Kidney capillary endothelial cell (primary cell): ENCODE data around the gene FKBP1A.

Source experiments
- DNase-seq: peaks from one replicate; pipeline ENCODE4 v3.0.0-alpha.2; 2018; ENCODE audit warnings: low spot score

Gene FKBP1A

DNA sequence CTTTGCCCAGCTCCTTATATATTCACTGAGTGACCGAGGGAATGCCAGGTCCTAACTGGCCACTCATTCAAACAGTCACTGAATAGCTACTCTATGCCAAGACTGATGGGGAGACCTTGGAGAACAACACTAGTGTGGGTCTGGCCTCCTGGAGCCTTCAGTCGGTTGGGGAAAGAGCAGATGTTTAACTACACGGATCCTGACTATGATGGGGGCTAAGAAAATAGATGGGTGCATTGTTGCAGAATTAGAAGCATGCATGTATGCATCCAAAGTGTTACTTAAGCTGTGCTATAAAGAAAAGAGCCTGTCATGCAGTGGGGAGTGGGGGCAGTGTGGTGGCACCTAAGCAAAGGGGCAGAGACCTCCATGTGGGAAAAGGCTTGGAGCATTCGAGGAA lies 6.5 kb downstream of the FKBP1A start:
- no peak for DNase-seq

DNA sequence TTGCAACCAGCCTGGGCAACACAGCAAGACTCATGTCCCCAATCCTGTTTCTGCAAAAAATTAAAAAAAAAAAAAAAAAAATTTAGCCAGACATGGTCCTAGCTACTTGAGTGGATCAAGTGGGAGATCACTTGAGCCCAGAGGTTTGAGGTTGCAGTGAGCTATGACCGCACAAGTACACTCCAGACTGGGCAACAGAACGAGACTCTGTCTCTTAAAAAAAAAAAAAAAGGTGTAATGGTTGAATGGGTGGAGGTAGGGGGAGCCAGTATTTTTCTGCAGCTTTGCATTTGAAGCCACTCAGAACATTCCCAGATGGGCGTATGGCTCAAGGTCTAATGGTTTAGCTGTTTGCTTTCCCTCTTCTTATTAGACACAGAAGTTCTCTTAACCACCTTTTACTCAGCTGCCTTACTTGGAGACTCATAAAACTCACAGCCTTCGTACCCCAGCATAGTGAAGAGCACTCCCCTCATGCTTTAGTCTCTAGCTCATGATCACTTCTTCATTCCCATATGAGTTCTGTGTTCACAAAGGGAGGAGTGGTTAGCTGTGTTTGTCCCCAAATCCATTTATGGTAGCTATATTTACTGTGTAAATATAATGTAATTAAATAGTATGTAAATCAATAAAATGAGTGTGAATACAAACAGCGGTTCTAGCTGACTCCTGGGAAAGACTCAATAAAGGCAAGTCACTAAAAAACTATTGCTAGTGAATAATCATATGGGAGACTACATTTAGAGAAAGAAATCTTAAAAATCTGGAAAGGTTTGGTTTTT lies 9.0 kb downstream of the FKBP1A start:
- peak; percentile 11 for DNase-seq

DNA sequence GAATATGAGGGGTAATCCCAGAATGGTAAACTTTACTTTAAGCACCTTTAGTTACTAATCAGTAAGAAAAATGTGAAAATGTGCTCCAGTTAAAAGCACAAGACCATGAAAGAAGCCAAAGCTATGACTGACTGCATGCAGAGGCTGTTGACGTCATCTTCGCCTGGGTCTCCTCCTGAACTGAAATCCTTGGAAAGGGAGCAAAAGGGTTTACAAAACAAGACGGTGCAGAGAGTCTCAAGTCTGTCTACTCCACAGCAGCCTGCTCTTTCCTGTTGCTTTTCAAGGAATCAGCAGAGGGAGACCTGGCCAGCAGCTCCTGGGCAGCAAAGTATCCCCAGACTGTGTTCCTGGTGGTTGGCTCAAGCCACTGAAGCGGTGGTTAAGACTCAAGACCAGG lies 10.2 kb downstream of the FKBP1A start:
- no peak for DNase-seq

DNA sequence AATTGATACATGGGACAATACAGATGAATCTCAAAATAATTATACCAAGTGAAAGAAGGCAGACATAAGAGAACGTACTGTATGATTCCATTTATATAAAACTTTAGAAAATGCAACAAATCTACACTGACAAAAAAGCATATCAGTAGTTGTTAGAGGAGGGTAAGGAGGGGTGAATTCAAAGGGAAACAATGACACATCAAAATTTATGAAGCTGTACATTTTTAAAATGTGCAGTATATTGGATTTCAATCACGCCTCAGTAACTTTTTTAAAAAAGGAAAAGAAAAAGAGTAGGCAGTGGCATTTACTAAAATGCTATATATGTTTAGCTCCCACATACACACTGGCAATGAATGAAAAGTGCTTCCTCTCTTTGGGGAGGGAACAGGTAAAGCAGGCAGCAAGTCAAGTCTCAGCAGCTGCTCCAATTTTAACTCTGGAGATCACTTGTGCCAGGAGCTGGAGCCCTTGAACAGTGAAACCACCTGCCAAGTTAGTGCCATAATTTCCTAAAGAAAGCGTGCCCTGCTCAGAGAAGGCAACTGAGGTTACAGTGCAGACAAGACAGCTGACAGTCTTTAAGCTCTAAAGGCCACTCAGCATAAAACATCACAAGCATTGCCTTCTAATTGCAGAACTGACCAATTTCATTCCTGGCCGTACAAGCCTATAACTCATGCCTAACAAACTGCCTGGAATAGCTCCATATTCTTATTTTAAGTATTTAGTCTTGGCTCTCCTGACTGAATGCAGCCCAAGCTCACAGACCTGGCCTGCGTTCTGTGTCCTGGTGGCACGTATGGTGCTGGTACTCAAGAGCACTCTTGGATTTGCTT lies 10.9 kb downstream of the FKBP1A start:
- DNase-seq, result no peak

DNA sequence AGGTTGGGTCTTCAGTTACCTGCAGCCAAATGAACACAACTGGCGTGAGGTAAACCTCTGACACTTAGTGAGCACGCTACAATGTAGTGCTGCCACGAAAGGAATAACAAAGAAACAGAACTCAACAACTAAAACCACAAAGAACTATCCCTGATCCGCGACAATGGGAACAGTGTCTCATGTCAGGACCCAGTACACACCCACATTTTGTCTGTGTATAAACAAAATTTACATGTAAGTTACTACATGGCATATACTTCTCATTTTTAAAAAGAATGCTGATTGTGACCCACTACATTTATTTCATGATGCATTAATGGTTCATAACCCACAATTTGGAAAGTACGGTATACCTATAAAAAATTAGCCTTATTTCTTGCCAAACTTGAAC lies 14.1 kb downstream of the FKBP1A start:
- DNase-seq, result no peak

DNA sequence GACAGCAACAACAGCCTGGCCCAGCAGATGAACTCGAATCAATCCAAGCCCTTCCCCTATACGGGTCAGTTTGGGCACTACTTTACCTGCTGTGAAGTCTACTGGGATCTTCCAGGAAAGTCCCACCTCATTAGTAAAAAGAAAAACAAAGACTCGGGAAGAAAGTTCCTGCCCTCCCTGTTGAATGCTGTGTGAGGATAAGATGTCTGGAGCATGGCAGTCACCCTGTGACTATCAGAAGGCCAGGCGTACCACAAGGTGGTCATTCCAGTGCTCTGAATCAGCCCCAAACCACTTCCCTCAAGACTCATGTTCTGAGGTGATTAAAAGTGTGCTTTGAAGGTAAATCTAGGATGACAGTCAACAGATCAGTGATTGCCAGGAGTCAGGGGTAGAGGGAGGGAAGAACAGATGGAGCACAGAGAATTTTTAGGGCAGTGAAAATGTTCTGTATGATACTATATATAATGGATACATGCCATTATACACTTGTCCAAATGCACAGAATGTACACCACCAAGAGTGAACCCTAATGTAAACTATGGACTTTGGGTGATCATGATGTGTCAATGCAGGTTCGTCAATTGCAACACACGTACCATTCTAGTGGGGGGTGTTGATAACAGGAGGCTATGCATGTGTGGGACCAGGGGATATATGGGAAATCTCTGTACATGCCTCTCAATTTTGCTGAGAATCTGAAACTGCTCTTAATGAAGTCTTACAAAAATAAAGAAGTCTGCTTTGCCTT lies 14.7 kb downstream of the FKBP1A start:
- DNase-seq, result peak; percentile 33

DNA sequence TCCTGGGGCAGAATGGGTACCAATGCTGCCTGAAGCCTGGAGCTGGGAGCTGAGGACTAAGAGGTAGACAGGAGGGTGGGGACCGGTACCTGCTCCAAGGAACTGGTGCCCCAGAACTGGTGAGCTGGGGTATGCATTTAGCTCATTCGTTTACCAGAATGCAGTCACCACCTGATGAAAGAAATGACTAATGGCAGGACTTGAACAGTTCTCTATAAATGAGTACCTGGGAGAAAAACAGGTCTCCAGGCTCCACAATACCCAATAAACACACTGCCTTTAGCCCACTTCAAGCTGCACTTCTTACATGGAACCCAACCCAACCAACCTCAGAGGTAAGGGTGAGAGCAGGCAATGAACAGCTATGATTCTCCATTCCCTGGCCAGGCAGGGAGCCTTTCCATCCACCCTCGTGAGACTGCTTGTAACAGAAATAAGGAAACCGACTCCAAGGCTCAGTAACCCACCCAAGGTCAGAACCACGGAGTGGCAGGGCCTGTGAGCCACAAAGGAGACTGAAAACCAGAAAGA lies 15.4 kb downstream of the FKBP1A start:
- no peak for DNase-seq

DNA sequence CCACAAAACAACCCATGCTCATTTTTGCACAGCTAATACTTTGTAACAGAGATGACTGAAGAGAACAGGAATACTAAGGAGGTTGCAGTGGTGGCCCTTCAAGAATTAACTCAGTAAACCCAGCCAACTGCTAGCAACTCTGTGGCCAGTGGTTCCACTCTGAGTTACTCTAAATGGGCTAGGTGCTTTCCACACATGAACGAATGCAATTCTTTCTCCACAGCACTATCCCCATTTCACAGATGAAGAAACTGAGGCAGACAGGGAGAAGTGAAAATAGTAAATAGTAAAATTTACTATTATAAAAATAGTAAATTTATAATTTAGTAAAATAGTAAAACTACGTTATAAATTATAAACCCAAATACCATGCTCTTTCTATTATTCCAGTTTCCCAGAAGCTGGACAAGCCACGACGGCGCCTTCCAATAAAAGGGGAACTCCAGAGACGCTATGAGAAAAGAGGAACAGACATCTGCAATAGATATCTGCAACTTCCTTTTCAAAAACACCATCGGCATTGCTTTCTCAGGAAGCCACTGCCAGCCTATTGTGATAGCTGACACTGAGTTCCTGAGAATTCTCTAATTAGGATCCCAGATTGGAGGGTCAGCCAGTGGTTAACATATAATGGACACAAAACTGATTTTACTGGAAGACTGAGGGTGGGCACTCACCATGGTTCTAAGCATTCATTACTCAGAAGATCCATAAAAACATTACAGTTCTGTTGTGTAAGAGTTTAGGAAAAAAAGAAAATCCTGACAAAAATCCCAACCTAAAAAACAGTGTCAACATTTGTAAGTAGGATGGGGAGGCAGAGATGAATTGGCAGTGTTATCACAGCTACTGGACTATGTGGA lies 16.2 kb downstream of the FKBP1A start:
- DNase-seq, result no peak

DNA sequence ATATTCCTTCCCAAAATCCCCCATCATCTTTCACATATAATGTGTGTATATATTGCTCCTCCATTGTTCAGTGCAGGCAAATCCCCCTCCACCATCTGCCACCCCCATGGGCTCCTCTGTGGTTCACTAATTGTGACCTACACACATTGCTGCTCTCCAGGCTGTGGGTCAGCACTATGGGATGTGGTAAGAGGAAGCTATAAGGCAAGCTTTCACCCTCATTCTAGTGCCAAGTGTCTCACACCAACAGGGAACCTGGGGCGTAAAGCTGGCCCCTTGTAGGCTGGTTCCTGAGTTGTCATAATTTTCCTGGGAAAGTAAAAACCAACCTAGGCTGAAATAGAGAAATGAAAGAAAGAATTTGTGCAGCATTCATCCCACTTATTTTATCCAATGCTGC lies 16.8 kb downstream of the FKBP1A start:
- no peak for DNase-seq

DNA sequence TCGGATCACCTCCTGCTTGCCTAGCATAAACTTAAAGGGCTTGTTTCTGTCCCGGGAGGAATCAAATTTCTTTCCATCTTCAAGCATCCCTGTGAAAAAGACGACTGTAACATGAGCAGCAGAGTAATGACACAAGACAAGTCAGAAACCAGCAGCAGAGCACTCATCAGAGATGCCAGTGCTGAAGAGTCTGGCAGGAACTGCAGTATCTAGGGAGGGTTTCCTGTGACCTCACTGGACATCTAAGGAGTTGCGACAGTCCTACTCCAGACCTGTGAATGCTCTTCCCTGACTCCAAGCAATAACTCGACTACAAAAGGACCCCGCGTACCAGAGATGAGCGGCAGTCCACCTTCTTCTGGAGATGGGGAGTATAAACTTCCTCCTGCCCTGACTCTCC lies 17.3 kb downstream of the FKBP1A start:
- DNase-seq, result no peak

DNA sequence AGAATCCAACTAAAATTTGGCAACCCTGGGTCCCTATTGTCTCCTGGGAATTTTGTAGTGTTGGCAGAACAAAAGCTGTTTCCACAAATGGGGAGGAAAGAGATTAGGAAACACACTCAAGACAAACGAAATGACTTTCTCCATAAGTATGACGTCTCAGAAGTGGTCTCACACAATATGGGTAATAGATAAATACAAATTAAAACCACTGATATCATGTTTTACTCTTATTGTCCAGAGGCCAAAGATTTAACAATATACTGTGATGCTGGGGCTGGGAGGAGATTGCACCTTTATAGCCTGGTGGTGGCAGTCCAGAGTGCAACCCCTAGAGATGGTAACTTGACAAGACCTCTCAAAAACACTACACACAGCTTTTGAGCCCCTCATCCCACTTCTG lies 18.6 kb downstream of the FKBP1A start:
- no peak for DNase-seq

DNA sequence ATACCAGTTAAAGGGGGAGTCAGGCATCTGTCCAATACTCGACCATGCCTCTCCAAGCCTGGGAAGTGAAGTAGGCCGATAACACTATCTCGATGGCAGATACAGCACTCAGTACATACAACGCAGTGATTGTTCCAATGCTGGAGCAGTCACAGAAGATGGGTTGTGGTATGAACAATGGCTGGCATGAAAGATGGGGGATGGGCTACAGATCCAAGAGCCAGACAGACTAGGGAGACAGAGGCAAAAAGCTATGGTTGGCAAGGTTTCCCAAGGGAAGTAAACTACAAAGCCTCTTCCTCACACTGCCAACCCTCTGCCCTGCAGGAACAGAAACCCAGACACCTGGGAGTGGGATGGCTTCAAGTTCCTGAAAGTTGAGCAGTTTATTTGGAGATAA lies 19.2 kb downstream of the FKBP1A start:
- no peak for DNase-seq

DNA sequence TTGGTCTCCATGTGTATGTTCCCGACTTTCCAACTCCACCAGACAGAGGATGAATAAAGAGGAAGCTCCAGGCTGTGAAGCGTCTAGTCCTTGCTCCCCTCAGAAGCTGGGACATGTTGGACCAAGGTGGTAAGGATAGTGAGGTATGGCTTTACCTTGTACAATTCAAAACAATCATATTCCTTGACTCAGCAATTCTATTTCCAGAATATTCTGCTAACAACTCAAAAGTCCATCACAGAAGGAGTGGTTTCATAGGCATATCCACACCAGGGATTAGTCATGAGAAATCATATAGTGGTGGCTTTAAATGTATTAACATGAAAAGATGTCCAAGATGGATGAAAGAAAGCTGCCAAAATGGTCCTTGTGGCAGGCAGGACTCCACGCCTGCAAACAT lies 19.8 kb downstream of the FKBP1A start:
- DNase-seq, result no peak

DNA sequence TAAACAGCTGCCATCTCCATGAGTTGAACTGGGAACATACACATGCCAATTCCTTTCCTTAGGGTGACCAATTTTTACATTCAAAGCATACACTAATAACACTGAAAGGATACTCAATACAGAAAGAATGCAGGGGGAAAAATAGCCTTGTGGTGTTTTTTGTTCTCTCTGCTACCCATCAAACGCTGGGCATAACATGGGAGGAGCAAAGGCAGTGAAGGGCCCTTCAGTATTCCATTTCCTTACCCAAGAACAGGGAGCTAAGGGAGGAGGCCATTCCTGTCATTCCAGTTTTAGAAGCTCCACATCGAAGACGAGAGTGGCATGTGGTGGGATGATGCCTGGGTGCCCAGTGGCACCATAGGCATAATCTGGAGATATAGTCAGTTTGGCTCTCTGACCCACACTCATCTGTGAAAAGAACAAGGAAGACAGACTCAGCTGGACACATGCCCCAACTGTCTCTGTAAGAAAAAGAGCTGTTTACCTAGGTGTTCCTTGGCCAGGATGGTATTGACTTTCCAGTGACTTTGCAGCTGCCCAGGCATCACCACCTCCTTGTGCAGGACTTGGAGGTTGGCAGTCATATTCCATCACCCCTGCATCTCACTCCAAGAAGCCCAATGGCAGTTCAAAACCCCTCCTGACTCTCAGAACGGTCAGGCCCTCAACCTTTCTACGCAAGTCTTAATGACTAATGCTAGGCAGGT lies 20.9 kb downstream of the FKBP1A start:
- DNase-seq, result no peak

DNA sequence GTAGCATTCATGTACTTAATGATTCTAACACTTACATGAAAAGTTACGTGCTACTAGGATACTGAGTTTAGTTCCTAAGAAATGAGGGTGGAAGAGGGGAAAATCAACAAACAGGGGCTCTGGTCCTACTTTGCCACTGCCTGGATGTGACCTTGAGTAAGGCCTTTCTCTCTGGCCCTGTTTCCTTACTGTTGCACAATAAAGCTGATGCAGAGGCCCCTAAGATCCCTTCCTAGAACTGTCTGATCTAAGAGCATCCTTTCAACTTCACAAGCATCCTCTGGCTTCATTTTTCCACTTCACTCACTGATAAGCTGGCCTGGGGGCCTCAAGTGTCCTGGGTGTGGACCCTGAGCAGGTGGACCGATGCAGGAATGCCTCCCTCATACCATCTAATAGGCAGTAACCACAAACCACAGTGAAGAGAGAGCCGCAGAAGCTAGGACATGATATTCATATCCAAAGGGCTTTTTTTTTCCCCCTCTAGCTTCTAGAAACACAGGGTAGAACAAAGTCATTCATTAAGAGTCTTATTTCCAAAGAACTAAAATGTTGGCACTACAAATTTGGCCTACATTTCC lies 21.6 kb downstream of the FKBP1A start:
- no peak for DNase-seq

DNA sequence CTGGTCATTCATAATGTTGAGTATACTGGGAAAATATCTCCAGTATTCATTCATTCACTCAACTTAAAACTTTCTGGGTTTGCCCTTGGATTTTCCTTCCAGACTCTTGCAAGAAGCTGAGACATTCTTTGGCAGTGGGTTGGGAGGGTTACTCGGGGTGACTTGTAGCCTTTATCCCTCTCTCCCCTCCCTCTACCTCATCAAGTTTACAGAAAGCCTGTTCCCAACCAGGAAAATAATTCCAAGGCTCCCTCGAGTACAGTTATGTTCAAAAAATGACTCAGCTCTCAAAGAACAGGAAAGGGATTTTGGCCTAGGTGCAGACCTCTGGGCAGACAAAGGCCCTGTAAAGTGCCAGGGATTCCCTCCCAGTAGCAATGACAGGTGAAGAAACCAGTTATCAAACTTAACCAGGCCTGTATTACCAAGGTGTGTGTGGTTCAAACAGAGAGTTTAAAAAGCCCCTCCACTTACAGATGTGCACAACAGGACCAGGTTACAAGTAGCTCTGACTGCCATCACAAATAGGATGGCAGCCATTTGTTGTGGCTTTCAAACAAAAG lies 22.2 kb downstream of the FKBP1A start:
- no peak for DNase-seq

DNA sequence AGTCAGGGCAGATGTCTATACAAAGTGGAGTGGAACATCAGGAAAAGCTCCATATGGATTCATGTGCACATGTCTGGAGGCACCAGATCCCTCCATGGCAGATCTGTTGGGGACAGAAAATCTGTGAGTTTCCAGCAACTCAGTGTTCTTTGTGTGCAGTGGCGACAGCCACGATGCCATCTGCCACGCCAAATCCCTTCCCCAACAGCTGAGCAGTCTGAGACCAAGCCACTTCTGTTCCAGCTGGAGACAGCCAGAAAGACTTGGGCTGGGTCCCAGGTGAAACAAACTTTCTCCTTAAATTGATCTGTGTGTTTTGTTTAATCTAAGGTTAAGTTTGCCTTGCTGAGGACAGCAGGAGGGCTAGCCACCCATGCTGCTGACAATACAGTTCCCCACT lies 22.9 kb downstream of the FKBP1A start:
- no peak for DNase-seq

DNA sequence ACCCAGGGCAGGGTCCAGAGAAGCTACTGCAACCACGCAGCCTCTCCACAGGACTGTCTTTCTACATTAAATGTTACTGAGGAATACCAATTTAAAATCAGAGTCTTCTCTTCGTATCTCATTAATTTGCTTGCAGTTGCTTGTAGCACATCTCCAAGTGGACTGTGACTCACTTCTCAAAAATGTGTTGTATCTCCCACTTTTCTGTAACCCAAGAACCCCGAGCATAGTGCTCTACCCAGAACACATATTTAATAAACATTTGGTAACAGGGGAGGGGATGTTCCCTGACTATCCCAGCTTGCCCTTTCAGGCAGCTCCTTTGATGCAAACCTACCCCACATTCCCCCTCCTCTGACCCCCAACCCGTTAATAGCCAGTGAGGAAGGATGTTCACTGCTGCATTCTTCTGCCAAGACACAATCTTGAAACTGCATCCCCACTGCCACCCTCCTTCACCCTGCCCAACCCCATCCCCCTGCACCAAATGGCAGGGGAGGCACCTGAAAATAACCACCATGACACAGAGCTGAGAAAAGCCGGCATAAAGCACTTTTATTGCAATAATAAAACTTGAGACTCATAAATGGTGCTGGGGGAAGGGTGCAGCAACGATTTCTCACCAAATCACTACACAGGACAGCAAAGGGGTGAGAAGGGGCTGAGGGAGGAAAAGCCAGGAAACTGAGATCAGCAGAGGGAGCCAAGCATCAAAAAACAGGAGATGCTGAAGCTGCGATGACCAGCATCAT lies 24.2 kb downstream of the FKBP1A start:
- no peak for DNase-seq

DNA sequence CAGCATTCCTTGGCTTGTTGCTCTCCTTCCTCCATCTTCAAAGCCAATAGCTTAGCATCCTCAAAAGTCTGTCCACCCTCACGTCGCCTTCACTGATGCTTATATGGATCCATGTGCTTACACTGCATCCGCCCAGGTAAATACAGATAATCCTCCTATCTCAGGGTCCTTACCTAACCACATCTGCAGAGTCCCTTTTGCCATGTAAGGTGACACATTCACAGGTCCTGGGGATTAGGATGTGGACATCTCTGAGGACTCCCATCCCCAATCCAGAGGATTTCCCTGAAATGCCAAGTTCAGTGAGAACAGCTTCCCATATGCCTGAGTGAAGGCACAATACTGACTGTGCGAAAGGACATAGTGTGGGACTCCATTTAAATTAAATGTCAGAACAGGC lies 25.4 kb downstream of the FKBP1A start:
- no peak for DNase-seq

DNA sequence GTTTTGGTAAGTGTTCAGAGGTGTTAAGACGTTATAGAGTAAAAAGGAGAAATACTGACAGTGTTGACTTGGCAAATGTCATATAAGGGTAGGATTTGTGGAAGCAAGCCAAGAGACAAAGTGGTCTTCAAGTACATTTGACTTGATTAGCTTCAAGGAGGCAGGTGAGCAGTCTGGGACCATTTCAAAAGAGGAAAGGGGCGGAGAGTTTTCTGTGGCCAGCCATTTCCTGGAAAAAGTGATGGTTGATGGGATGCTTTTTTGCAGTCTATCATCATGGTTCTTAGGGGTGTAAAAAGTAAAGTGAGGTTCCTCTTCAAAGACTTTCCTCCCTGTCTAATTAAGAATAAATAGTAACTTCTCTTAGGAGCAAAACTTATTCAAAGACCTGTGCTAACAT lies 28.7 kb downstream of the FKBP1A start:
- DNase-seq, result no peak
